Mucosa of stomach (tissue), 1 donor: ENCODE data around the gene ANKRD44.

ENCODE experiments used
- H3K27me3 ChIP-seq: one replicate; pipeline ENCODE4 v1.7.0; 2013; ENCODE audit warnings: mild to moderate bottlenecking, low read length; ENCODE audit not compliant: control insufficient read depth, insufficient read depth
- H3K36me3 ChIP-seq: one replicate; pipeline ENCODE4 v1.7.0; 2013; ENCODE audit warnings: low read length; ENCODE audit not compliant: control insufficient read depth, insufficient read depth
- H3K4me1 ChIP-seq: one replicate; pipeline ENCODE4 v1.7.0; 2013; ENCODE audit warnings: mild to moderate bottlenecking, low read length; ENCODE audit not compliant: control insufficient read depth, insufficient read depth
- H3K4me3 ChIP-seq: one replicate; pipeline ENCODE4 v1.7.0; 2013; ENCODE audit warnings: low read length
- H3K9ac ChIP-seq: one replicate; pipeline ENCODE4 v1.7.0; 2013; ENCODE audit warnings: mild to moderate bottlenecking, low read length, moderate library complexity
- H3K9me3 ChIP-seq: one replicate; pipeline ENCODE4 v1.7.0; 2013; ENCODE audit warnings: mild to moderate bottlenecking, low read length, moderate library complexity; ENCODE audit not compliant: control insufficient read depth
- donor health status: Pancreatic carcinoma.

The ANKRD44 gene

DNA sequence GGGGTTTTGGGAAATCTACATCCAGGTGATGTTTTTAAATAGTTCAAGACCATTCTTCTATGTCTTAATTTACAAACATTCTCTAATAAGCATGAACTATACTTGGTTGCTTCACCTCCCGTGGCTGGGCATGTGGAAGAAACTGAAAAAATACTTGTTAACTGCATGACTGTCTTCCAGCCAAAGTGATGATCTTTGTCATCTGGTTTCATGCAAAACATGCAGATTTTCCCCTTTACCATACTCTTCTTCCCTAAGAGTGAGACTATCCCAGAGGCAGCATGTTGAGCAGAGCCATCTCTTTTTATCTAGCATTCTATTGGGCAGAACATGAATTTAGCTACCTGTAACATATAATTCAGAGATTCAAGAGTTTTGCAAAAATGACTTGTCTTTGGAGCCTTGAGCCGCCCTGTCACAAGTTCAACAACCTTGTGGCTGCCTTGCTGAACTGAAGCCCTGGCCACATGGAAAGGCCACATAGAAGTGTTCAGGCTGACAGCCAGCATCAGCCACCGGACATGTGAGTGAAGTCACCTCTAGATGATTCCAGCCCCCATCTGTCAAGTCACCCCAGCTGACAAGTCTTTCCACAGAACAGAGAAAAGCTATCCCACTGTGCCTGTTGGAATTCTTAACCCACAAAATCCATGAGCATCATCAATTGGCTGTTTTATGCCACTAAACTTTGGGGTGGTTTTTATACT lies 142.8 kb downstream of the ANKRD44 start:
- H3K9me3 ChIP-seq = no peaks in the 10 kb centered on the region
- no peak overlapping the region for H3K9ac ChIP-seq
- H3K27me3 ChIP-seq = no peaks in the 10 kb centered on the region
- H3K4me3 ChIP-seq = no peak overlapping the region
- no peaks in the 10 kb centered on the region for H3K4me1 ChIP-seq
- H3K36me3 ChIP-seq = no peaks in the 10 kb centered on the region

DNA sequence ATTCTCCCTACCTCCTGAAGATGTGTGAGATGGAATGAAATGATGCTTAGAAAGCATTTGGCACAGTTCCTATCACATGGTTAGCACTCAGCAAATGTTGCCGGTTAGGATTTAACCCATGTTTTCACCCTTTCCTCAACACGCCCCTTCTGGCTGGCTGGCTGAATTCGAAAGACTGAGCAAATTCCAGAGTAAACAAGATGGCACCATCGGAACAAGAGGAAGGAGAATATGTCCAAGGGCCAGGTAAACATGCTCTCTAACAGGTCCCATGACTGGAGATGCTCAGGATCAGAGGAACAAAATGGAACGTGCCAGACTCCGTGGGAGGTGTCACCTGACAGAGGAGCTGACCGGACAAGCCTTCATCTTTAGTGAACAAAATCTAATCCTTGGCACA lies 145.6 kb downstream of the ANKRD44 start:
- Histone ChIP-seq H3K36me3 (no peaks in the 10 kb centered on the region), H3K4me3 (no peak overlapping the region), H3K9me3 (no peaks in the 10 kb centered on the region), H3K9ac (no peak overlapping the region), H3K4me1 (peaks cover 6% of the 10 kb centered on the region), H3K27me3 (no peaks in the 10 kb centered on the region)

- Histone ChIP-seq H3K27me3 (no peaks in the 10 kb centered on the region), H3K9ac (no peak overlapping the region), H3K4me1 (peaks cover 12% of the 10 kb centered on the region), H3K4me3 (no peak overlapping the region), H3K36me3 (no peaks in the 10 kb centered on the region), H3K9me3 (no peaks in the 10 kb centered on the region)
These were observed 146.3 kb downstream of the ANKRD44 start for GRCh38 chr2:197164141-197164754.

GRCh38 chr2:197163712-197164140 lies 146.9 kb downstream of the ANKRD44 start:
- Histone ChIP-seq H3K9me3 (no peaks in the 10 kb centered on the region), H3K27me3 (no peaks in the 10 kb centered on the region), H3K4me1 (peaks cover 14% of the 10 kb centered on the region), H3K4me3 (no peak overlapping the region), H3K9ac (no peak overlapping the region), H3K36me3 (no peaks in the 10 kb centered on the region)

DNA sequence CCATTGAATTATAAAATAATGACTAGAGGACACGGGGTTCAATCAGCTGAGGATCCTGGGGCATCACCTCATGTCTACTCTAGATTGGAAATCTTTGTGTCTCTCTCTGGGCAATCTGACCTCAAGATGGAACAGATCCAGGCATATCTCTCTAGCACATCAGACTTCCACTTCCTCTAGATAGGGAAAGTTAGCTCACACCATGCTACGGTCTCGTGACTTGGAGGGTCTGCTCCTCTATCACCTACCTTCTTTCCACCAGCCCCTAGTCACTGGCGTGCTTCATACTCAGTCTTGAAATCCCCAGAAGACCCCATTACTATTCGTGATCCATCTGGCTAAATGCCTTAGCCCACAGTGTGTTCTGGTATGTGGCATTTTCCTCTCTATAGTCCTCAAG lies 148.8 kb downstream of the ANKRD44 start:
- H3K9ac ChIP-seq = no peak overlapping the region
- H3K4me1 ChIP-seq = peaks cover 18% of the 10 kb centered on the region
- no peaks in the 10 kb centered on the region for H3K9me3 ChIP-seq
- H3K36me3 ChIP-seq = no peaks in the 10 kb centered on the region
- H3K27me3 ChIP-seq = no peaks in the 10 kb centered on the region
- no peak overlapping the region for H3K4me3 ChIP-seq

DNA sequence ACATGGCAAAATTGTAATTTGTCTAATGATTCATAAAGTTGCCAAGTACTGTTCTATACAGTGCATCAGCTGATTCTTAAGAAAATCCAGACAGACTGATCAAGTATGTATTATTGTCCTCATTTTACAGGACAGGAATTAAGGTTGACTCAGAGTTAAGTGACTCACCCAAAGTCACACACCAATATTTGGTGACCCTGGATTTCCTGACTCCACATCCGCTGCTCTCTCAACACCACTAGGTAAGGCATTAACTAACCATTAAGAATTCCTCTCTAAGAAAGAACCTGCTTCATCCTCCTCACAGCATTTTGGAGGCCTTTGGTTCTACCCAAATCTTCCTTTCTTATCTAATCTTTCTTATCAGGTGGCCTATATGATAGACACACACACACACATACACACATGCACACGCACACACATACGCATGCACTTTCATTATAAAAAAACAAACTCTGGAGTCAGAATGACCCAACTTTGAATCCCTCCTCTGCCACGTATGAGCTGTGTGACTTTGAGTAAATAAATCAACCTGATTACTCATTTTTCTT lies 150.8 kb downstream of the ANKRD44 start:
- Histone ChIP-seq H3K4me1 (peaks cover 18% of the 10 kb centered on the region), H3K4me3 (no peak overlapping the region)

GRCh38 chr2:197158591-197159550 lies 151.7 kb downstream of the ANKRD44 start:
- no peak overlapping the region for H3K4me3 ChIP-seq
- H3K9ac ChIP-seq = no peak overlapping the region
- no peaks in the 10 kb centered on the region for H3K9me3 ChIP-seq
- no peaks in the 10 kb centered on the region for H3K27me3 ChIP-seq
- no peaks in the 10 kb centered on the region for H3K36me3 ChIP-seq
- H3K4me1 ChIP-seq = peaks cover 18% of the 10 kb centered on the region

More for the DNA sequence above, 150.8 kb downstream of the ANKRD44 start:
- no peaks in the 10 kb centered on the region for H3K36me3 ChIP-seq
- no peak overlapping the region for H3K9ac ChIP-seq
- H3K9me3 ChIP-seq = no peaks in the 10 kb centered on the region
- no peaks in the 10 kb centered on the region for H3K27me3 ChIP-seq

- Histone ChIP-seq H3K27me3 (no peaks in the 10 kb centered on the region), H3K4me1 (peaks cover 18% of the 10 kb centered on the region), H3K36me3 (no peaks in the 10 kb centered on the region), H3K4me3 (no peak overlapping the region), H3K9me3 (no peaks in the 10 kb centered on the region), H3K9ac (no peak overlapping the region)
These were observed 152.6 kb downstream of the ANKRD44 start for GRCh38 chr2:197157879-197158537.

DNA sequence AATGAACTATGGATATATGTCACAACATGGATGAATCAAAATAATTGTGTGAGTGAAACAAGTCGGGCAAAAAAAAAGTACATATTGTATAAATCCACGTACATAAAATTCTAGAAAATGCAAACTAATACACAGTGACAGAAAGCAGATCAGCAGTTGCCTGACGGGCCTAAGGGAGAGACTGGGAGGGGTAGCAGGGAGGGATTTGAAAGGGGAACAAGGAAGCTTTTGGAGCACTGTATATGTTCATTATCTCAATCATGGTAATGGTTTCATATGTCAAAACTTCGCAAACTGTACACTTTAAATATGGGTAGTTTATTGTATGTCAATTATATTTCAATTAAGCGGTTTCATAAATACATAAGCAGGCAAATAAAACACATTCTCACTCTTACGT lies 153.8 kb downstream of the ANKRD44 start:
- Histone ChIP-seq H3K4me3 (no peak overlapping the region), H3K9ac (no peak overlapping the region), H3K36me3 (no peaks in the 10 kb centered on the region), H3K27me3 (no peaks in the 10 kb centered on the region), H3K9me3 (no peaks in the 10 kb centered on the region), H3K4me1 (peaks cover 18% of the 10 kb centered on the region)

DNA sequence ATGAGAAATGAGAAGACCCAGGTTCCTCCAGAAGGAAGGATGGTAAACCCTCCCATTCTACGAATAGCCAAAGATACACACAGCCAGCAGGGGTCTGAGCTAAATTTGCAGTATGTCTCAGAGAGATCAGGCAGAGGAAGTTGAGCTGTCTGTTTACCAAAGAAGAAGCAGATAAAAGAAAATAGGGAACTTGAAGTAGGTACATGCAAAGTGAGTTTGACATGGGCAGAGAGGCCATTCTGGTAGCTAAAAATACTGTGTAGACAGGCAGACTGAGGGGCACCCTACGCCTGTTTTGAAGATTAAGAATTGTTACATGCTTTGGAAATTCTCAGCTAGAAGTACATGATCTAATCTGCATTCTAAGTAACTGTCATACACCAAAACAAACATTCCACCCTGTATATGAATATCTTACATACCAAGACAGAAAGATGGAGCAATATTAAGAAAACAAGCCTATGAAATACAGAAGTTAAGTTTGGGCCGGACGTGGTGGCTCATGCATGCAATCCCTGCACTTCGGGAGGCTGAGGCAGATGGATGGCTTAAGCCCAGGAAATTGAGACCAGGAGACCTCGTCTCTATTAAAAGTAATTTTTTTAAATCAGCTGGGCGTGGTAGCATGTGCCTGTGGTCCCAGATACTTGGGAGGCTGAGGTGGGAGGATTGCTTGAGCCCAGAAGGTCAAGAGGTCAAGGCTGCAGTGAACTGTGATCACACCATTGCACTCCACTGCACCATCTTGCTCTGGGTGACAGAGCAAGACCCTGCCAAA lies 157.9 kb downstream of the ANKRD44 start:
- Histone ChIP-seq H3K27me3 (no peaks in the 10 kb centered on the region), H3K9me3 (no peaks in the 10 kb centered on the region), H3K9ac (no peak overlapping the region), H3K4me3 (no peak overlapping the region), H3K4me1 (peaks cover 5% of the 10 kb centered on the region), H3K36me3 (no peaks in the 10 kb centered on the region)

DNA sequence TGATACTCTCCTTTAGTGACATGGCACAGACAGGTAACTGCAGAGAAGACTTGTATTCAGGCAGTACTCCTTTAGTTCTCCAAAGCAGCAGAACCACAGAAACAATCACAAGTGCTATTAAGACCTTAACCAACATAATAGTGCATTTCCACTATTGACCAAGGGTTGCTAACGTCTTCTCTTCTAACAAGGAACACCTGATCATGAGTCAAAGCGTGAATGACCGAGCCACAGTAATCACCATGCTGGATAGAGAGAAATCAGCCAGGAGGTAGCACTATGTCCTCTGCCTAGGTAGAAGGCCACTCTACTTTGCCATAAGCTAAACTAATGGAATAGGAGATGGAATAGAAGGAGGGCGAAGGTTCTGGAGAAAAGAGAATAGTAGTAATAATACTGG lies 161.0 kb downstream of the ANKRD44 start:
- Histone ChIP-seq H3K36me3 (no peaks in the 10 kb centered on the region), H3K4me1 (peaks cover 8% of the 10 kb centered on the region), H3K9me3 (no peaks in the 10 kb centered on the region), H3K9ac (no peak overlapping the region), H3K4me3 (no peak overlapping the region), H3K27me3 (no peaks in the 10 kb centered on the region)
